SH-SY5Y (cell line): ENCODE measurements around the gene MAJIN.

Experiments used
- GATA2 ChIP-seq: IDR thresholded peaks from 2 replicates; pipeline ENCODE4 v1.6.1; 2011; ENCODE audit warnings: mild to moderate bottlenecking, low read depth, low read length
- GATA3 ChIP-seq: IDR thresholded peaks from 2 replicates; pipeline ENCODE4 v1.6.1; 2011; ENCODE audit warnings: low read depth, mild to moderate bottlenecking, low read length, moderate library complexity

DNA sequence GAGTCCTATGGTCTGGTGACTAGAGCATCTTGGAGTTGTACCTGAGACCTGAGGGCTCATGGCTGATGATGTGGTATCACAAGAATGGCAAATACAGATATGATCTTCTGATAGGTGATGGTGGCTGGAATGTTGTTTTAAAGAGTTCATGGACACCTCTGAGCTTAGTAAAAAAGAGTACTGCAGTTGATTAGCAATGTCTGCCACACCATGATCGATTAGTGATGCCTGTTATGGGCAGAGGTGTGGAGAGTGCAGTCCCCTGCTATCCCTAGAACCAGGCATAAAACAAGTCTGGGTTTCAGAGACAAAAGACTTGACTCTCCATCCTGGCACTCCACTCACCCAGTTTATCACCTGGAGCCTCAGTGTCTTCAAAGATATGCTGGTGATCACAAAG is 26.2 kb upstream of the MAJIN start:
- TF ChIP-seq GATA2 (no peak), GATA3 (no peak)
